GM23248 (cell line): ENCODE data around the gene HOGA1. TPM values are rescaled to one million over a fixed set of nuclear protein-coding genes. Genes with fewer than 3 reads are reported as not detected.

ENCODE experiments used
- DNase-seq: peaks from one replicate; pipeline ENCODE4 v3.0.0-alpha.2; 2015
- H2AFZ ChIP-seq: fragments of 200-600 bp; sonication (generic); 2 replicates; pipeline ENCODE4 v1.6.1; 2016; ENCODE audit warnings: antibody characterized with exemption
- H3F3A ChIP-seq: fragments of 200-600 bp; sonication (generic); 2 replicates; pipeline ENCODE4 v1.6.1; 2016; ENCODE audit warnings: mild to moderate bottlenecking, antibody characterized with exemption, mixed run types; ENCODE audit not compliant: insufficient read depth
- H3K27ac ChIP-seq: fragments of 200-600 bp; sonication (generic); 2 replicates; pipeline ENCODE4 v1.5.1; 2016; ENCODE audit warnings: mild to moderate bottlenecking
- H3K27me3 ChIP-seq: fragments of 200-600 bp; sonication (generic); replicated peaks from 2 replicates; pipeline ENCODE4 v1.6.1; 2016; ENCODE audit warnings: mild to moderate bottlenecking; ENCODE audit not compliant: insufficient read depth
- H3K36me3 ChIP-seq: fragments of 200-600 bp; sonication (generic); 2 replicates; pipeline ENCODE4 v1.6.1; 2016; ENCODE audit warnings: low read depth, mild to moderate bottlenecking
- H3K4me1 ChIP-seq: fragments of 200-600 bp; sonication (generic); 2 replicates; pipeline ENCODE4 v1.6.1; 2016; ENCODE audit warnings: mild to moderate bottlenecking; ENCODE audit not compliant: insufficient read depth
- H3K4me2 ChIP-seq: fragments of 200-600 bp; sonication (generic); one replicate; pipeline ENCODE4 v1.6.1; 2016; ENCODE audit warnings: mild to moderate bottlenecking; ENCODE audit not compliant: unreplicated experiment
- H3K4me3 ChIP-seq: fragments of 200-600 bp; sonication (generic); 2 replicates; pipeline ENCODE4 v1.5.1; 2016; ENCODE audit warnings: mild to moderate bottlenecking
- H3K79me2 ChIP-seq: fragments of 200-600 bp; sonication (generic); 2 replicates; pipeline ENCODE4 v1.6.1; 2016; ENCODE audit warnings: mild to moderate bottlenecking; ENCODE audit not compliant: insufficient read depth
- H3K9ac ChIP-seq: fragments of 200-600 bp; sonication (generic); 2 replicates; pipeline ENCODE4 v1.6.1; 2016; ENCODE audit warnings: mild to moderate bottlenecking
- H3K9me2 ChIP-seq: fragments of 200-600 bp; sonication (generic); 2 replicates; pipeline ENCODE4 v1.6.1; 2016; ENCODE audit warnings: mixed run types, mild to moderate bottlenecking, moderate library complexity; ENCODE audit not compliant: insufficient read depth
- H3K9me3 ChIP-seq: fragments of 200-600 bp; sonication (generic); one replicate; pipeline ENCODE4 v1.6.1; 2017; ENCODE audit warnings: low read depth
- H4K20me1 ChIP-seq: fragments of 200-600 bp; sonication (generic); 2 replicates; pipeline ENCODE4 v1.6.0; 2016; ENCODE audit not compliant: insufficient read depth
- EZH2 ChIP-seq: fragments of 200-600 bp; sonication (generic); IDR thresholded peaks from 2 replicates; pipeline ENCODE4 v1.6.1; 2018; ENCODE audit warnings: antibody characterized with exemption, mild to moderate bottlenecking; ENCODE audit not compliant: insufficient read depth, poor library complexity, severe bottlenecking
- EZH2phosphoT487 ChIP-seq: fragments of 200-600 bp; sonication (generic); IDR thresholded peaks from 2 replicates; pipeline ENCODE4 v1.6.1; 2018; ENCODE audit warnings: antibody characterized with exemption, moderate library complexity, mild to moderate bottlenecking, low read depth; ENCODE audit not compliant: insufficient read depth
- WGBS, 2 experiments: methylation state at CpG; one replicate each; pipeline ENCODE4 v1.1.6; 2015 to 2017; ENCODE audit warnings: low lambda C conversion rate in 2 of 2, low coverage in 1 of 2; ENCODE audit errors: missing lambda C conversion rate in 2 of 2; 5-methylcytosine and 5-hydroxymethylcytosine counted together
- in situ Hi-C: fragments of 300-500 bp; cut with MboI; formaldehyde crosslinking; loops from 2 replicates; pipeline ENCODE4 v1.15.0; 2020
- polyA plus RNA-seq: library from polyadenylated mRNA; unstranded; fragments of >200 nt; fragmentation: Nextera tagmentation; extraction: Ambion mirVana; gene quantifications from 2 replicates; pipeline ENCODE4 v1.2.1, GENCODE V29; 2016
- total RNA-seq: library from RNA; depleted of rRNA; stranded (reverse); fragments of >200 nt; shearing (Covaris generic); gene quantifications from 2 replicates; pipeline ENCODE4 v1.2.3, GENCODE V29; 2014

Gene HOGA1
- total and polyA plus RNA-seq, 2 experiments from 2014 or later: 0.13 to 0.22 TPM

DNA sequence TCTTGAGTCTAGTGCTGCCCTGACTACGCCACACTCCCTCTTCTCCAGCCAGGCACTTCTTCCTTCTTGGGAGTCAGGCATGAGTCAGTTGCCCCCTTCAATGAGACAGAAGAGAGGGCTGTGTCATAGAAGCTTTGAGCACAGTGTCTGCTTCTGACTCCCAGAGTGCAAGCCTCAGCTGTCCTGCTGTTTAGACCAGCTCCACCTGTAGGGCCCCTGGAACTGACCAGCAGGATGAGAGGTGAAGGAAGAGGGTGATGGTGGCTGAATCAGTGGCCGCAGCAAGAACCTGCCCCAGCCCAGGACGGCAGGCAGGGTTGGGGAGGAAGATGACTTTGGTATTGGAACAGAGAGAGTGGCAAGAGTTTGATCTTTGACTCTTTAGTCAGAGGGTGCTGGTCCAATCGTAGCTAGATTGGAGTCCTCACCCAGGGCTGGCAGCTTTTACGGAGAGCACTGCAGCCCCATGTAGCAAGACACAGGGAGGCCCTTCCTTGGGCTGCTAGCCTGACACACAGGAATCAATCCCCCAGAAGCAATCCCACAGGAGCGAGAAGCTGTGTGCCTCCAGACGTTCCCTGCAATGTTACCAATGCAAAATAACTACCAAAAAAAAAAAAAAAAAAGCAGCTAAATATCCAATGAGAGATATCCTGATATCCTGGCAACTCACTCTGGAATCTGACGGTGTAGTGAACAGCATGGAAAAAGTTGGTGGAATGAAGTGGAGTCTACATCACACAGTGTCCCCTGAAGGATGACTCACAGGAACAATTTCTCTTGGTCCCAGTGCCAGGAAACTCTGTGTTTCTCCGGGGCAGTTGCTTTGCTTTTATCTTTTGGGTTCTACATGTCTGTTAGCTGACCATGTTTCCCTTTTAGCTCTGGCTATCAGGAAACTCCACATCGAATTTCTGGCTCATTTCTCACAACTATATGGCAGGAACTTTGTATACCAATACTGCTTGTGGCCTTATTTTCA, 12.2 kb downstream of the HOGA1 start:
- no peaks in the 10 kb centered on the region for H3K36me3 ChIP-seq
- H4K20me1 ChIP-seq: no peaks in the 10 kb centered on the region
- H3K4me3 ChIP-seq: peak overlapping the region; percentile 41; the same call in 1 of the 2 replicates
- no peaks in the 10 kb centered on the region for H3K27me3 ChIP-seq
- no peaks in the 10 kb centered on the region for H3K9me2 ChIP-seq
- peaks cover 26% of the 10 kb centered on the region for H3K4me1 ChIP-seq
- H3K4me2 ChIP-seq: peak overlapping the region; percentile 70
- in situ Hi-C loops: no loop called here
- peak overlapping the region; percentile 10; the same call in 1 of the 2 replicates for H2AFZ ChIP-seq
- no peak for TF ChIP-seq EZH2phosphoT487
- TF ChIP-seq EZH2: no peak
- WGBS, 2 experiments: 4 to 9% methylated on average over 10 of the region's 10 CpGs
- H3K27ac ChIP-seq: peak overlapping the region; percentile 91
- peak overlapping the region; percentile 64 for H3K9ac ChIP-seq
- H3F3A ChIP-seq: peaks cover 33% of the 10 kb centered on the region
- H3K9me3 ChIP-seq: no peaks in the 10 kb centered on the region
- H3K79me2 ChIP-seq: no peaks in the 10 kb centered on the region
- peak; percentile 96 for DNase-seq

- Histone ChIP-seq H3K4me1 (peaks cover 26% of the 10 kb centered on the region), H2AFZ (no peak overlapping the region), H3K9ac (no peak overlapping the region), H3K4me3 (no peak overlapping the region), H3K9me3 (no peaks in the 10 kb centered on the region), H3K36me3 (no peaks in the 10 kb centered on the region), H3K4me2 (no peak overlapping the region), H3K27ac (peak overlapping the region; percentile 91), H3K9me2 (no peaks in the 10 kb centered on the region), H3K27me3 (no peaks in the 10 kb centered on the region), H3K79me2 (no peaks in the 10 kb centered on the region), H3F3A (peaks cover 33% of the 10 kb centered on the region), H4K20me1 (no peaks in the 10 kb centered on the region)
- TF ChIP-seq EZH2phosphoT487 (no peak), EZH2 (no peak)
- in situ Hi-C loops: no loop called here
- 84 to 96% methylated on average over 2 of the region's 2 CpGs for WGBS, 2 experiments
- DNase-seq: peak; percentile 17
These were observed 13.6 kb downstream of the HOGA1 start for GRCh38 chr10:97597778-97598177.

DNA sequence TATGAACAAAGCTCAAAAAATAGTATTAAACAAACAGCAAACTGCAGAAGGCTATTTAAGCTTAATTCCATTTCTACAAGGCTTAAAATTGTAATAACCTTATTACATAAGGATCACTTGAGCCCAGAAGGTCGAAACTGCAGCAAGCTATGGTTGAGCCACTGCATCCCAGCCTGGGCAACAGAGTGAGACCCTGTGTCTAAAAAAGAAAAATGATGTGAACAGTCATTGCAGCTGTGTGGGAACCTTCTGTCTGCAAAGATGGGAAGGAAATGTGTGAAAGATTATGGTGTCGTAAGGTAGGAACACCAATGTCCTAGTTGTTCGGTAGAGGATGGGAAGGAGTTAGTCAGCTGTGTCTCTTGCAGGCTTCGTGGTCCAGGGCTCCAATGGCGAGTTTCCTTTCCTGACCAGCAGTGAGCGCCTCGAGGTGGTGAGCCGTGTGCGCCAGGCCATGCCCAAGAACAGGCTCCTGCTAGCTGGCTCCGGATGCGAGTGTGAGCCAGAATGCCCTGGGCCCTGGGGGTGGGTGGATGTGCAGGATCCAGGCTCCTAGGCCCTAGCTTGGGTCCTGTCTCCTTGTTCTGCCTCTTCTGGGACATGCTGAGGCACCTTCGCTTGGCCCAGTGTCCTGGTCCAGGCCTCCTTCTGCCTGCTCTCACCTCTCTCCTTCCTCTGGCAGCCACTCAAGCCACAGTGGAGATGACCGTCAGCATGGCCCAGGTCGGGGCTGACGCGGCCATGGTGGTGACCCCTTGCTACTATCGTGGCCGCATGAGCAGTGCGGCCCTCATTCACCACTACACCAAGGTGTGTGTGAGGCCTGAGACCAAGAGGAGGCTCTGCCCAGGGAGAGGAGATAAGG, 14.4 kb downstream of the HOGA1 start:
- Histone ChIP-seq H4K20me1 (no peaks in the 10 kb centered on the region), H3K4me2 (no peak overlapping the region), H2AFZ (no peak overlapping the region), H3K79me2 (no peaks in the 10 kb centered on the region), H3K27ac (no peak overlapping the region), H3K27me3 (no peaks in the 10 kb centered on the region), H3K9me2 (no peaks in the 10 kb centered on the region), H3F3A (peaks cover 33% of the 10 kb centered on the region), H3K36me3 (no peaks in the 10 kb centered on the region), H3K9me3 (no peaks in the 10 kb centered on the region), H3K4me1 (peaks cover 26% of the 10 kb centered on the region), H3K9ac (no peak overlapping the region), H3K4me3 (no peak overlapping the region)
- in situ Hi-C loops: no loop called here
- WGBS, 2 experiments: 94 to 97% methylated on average over 19 of the region's 19 CpGs
- DNase-seq: no peak
- TF ChIP-seq EZH2 (no peak), EZH2phosphoT487 (no peak)

GRCh38 chr10:97599272-97599619, 15.1 kb downstream of the HOGA1 start:
- in situ Hi-C loops: no loop called here
- Histone ChIP-seq H3K79me2 (no peaks in the 10 kb centered on the region), H3K4me2 (no peak overlapping the region), H3K4me3 (no peak overlapping the region), H3F3A (peaks cover 33% of the 10 kb centered on the region), H3K9ac (no peak overlapping the region), H3K9me3 (no peaks in the 10 kb centered on the region), H3K27ac (no peak overlapping the region), H2AFZ (no peak overlapping the region), H4K20me1 (no peaks in the 10 kb centered on the region), H3K9me2 (no peaks in the 10 kb centered on the region), H3K27me3 (no peaks in the 10 kb centered on the region), H3K4me1 (peaks cover 26% of the 10 kb centered on the region), H3K36me3 (no peaks in the 10 kb centered on the region)
- WGBS, 2 experiments: 86 to 93% methylated on average over 6 of the region's 6 CpGs
- DNase-seq: no peak
- TF ChIP-seq EZH2phosphoT487 (no peak), EZH2 (no peak)
